SK-N-SH treated with all-trans-retinoic acid at 6 μM for 48 hours (cell line): Measurements from ENCODE around the gene YIPF6.

Source experiments
- ISL1 ChIP-seq: fragments of 250-450 bp; sonication (Bioruptor Pico); IDR thresholded peaks from 2 replicates; pipeline ENCODE4 v2.1.2; 2022; ENCODE audit warnings: mild to moderate bottlenecking, moderate library complexity
- PATZ1 ChIP-seq: fragments of 250-450 bp; sonication (Bioruptor Pico); IDR thresholded peaks from 2 replicates; pipeline ENCODE4 v1.8.0; 2020; ENCODE audit warnings: mild to moderate bottlenecking, moderate library complexity, borderline replicate concordance
- RARB ChIP-seq: fragments of 250-450 bp; sonication (Bioruptor Pico); IDR thresholded peaks from 2 replicates; pipeline ENCODE4 v1.8.0; 2021; ENCODE audit warnings: mild to moderate bottlenecking, moderate library complexity
- SNAI2 ChIP-seq: fragments of 250-450 bp; sonication (Bioruptor Pico); IDR thresholded peaks from 2 replicates; pipeline ENCODE4 v1.5.0; 2020; ENCODE audit warnings: mild to moderate bottlenecking, moderate library complexity
- ZC3H10 ChIP-seq: fragments of 250-450 bp; sonication (Bioruptor Pico); IDR thresholded peaks from 2 replicates; pipeline ENCODE4 v1.5.1; 2021; ENCODE audit warnings: mild to moderate bottlenecking, moderate library complexity
- ZNF565 ChIP-seq: fragments of 450-650 bp; formaldehyde crosslinking; conservative IDR thresholded peaks from 2 replicates; pipeline ENCODE4 v1.5.0; 2020; ENCODE audit warnings: low read depth, mild to moderate bottlenecking, moderate library complexity

GRCh38 chrX:68511255-68511654, 12.4 kb downstream of the YIPF6 start:
- TF ChIP-seq PATZ1 (CRISPR knock-in tag) (no peak), ISL1 (CRISPR knock-in tag) (no peak), ZNF565 (no peak), ZC3H10 (CRISPR knock-in tag) (no peak), RARB (CRISPR knock-in tag) (no peak), SNAI2 (CRISPR knock-in tag) (no peak)
